Astrocyte (in vitro differentiated cells and primary cell): ENCODE measurements around the gene SGCE. TPM values are rescaled to one million over a fixed set of nuclear protein-coding genes. Genes with fewer than 3 reads are reported as not detected.

ENCODE experiments used
- DNase-seq: peaks from one replicate; pipeline ENCODE4 v3.0.0-alpha.2; 2010; ENCODE audit warnings: low read depth
- FAIRE-seq: peaks from 2 replicates; lab custom pipeline; 2011; peaks lifted over from hg19 to GRCh38; lab: Jason Lieb, UNC
- H2AFZ ChIP-seq: 2 replicates; pipeline ENCODE4 v1.6.0; 2012; ENCODE audit warnings: low read depth, low read length, inconsistent platforms
- H3K27ac ChIP-seq: 2 replicates; pipeline ENCODE4 v1.5.1; 2011; ENCODE audit warnings: low read depth, low read length, inconsistent platforms
- H3K27me3 ChIP-seq: 2 replicates; pipeline ENCODE4 v1.6.0; 2011; ENCODE audit warnings: low read length, inconsistent platforms; ENCODE audit not compliant: insufficient read depth
- H3K36me3 ChIP-seq: 2 replicates; pipeline ENCODE4 v1.5.1; 2011; ENCODE audit warnings: low read length, inconsistent platforms; ENCODE audit not compliant: insufficient read depth
- H3K4me1 ChIP-seq: 2 replicates; pipeline ENCODE4 v1.5.1; 2011; ENCODE audit warnings: low read length, inconsistent platforms; ENCODE audit not compliant: insufficient read depth
- H3K4me2 ChIP-seq: 2 replicates; pipeline ENCODE4 v1.6.0; 2012; ENCODE audit warnings: low read length, inconsistent platforms
- H3K4me3 ChIP-seq: 2 replicates; pipeline ENCODE4 v1.5.1; 2011; ENCODE audit warnings: low read depth, mild to moderate bottlenecking, low read length, inconsistent platforms; ENCODE audit not compliant: insufficient read depth
- H3K79me2 ChIP-seq: 2 replicates; pipeline ENCODE4 v1.6.0; 2012; ENCODE audit warnings: mild to moderate bottlenecking, low read length, inconsistent platforms; ENCODE audit not compliant: insufficient read depth
- H3K9ac ChIP-seq: 2 replicates; pipeline ENCODE4 v1.6.0; 2012; ENCODE audit warnings: mild to moderate bottlenecking, low read length, inconsistent platforms
- H3K9me3 ChIP-seq: 2 replicates; pipeline ENCODE4 v1.5.1; 2012; ENCODE audit warnings: low read depth, mild to moderate bottlenecking, low read length, inconsistent platforms; ENCODE audit not compliant: insufficient read depth
- H4K20me1 ChIP-seq: 2 replicates; pipeline ENCODE4 v1.6.0; 2012; ENCODE audit warnings: low read length, inconsistent platforms; ENCODE audit not compliant: insufficient read depth
- H3K27ac Mint-ChIP-seq: one replicate; pipeline ENCODE4 v1.8.0; 2021; ENCODE audit warnings: mild to moderate bottlenecking, mixed read lengths; ENCODE audit not compliant: unreplicated experiment
- H3K27me3 Mint-ChIP-seq: one replicate; pipeline ENCODE4 v1.8.0; 2021; ENCODE audit warnings: low read depth, mixed read lengths; ENCODE audit not compliant: unreplicated experiment
- H3K36me3 Mint-ChIP-seq: one replicate; pipeline ENCODE4 v1.8.0; 2021; ENCODE audit warnings: low read depth, mixed read lengths; ENCODE audit not compliant: unreplicated experiment
- H3K4me1 Mint-ChIP-seq: one replicate; pipeline ENCODE4 v1.8.0; 2021; ENCODE audit warnings: low read depth, mixed read lengths; ENCODE audit not compliant: unreplicated experiment
- H3K4me3 Mint-ChIP-seq: one replicate; pipeline ENCODE4 v1.8.0; 2021; ENCODE audit warnings: mild to moderate bottlenecking, moderate library complexity, mixed read lengths; ENCODE audit not compliant: unreplicated experiment
- H3K9me3 Mint-ChIP-seq: one replicate; pipeline ENCODE4 v1.8.0; 2021; ENCODE audit warnings: mild to moderate bottlenecking, mixed read lengths; ENCODE audit not compliant: unreplicated experiment
- EZH2 ChIP-seq: IDR thresholded peaks from 2 replicates; pipeline ENCODE4 v1.6.1; 2012; ENCODE audit warnings: mild to moderate bottlenecking, low read length, inconsistent platforms; ENCODE audit not compliant: insufficient read depth
- total RNA-seq: library from RNA; stranded (reverse); gene quantifications from 2 replicates; pipeline ENCODE4 v1.2.1, GENCODE V29; 2021
- TF ChIP-seq, protein P1 (sequence below): IDR thresholded peaks from 2 replicates; pipeline ENCODE4 v1.5.1; 2011; ENCODE audit warnings: low read depth, mild to moderate bottlenecking, inconsistent platforms, low read length, moderate library complexity; ENCODE audit not compliant: insufficient read depth

The SGCE gene
- total RNA-seq, 1 donor from 2014 or later, result 33.4 TPM

DNA sequence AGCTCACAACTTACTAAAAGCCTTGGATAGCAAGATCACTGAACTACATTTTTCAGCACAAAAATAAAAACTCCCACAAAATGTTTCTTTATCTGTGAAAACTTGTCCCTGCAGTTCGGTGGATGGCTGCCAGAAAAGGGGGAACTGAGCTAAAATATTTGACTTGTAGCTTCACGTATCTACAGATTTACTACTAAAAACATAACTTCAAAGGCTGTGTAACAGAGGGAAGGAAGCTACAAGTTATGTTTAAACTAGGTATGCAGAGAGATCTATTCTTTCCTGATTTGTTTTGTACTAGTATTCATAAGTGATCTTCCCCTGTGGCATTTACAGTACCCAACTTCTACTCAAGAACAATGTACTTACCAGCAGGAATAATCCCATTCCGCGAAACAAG lies 25.1 kb downstream of the SGCE start:
- no peak overlapping the region for H2AFZ ChIP-seq
- Mint-ChIP-seq H3K36me3 (no peaks in the 10 kb centered on the region), H3K27ac (peak overlapping the region; percentile 81), H3K4me1 (peaks cover 29% of the 10 kb centered on the region), H3K9me3 (no peaks in the 10 kb centered on the region), H3K4me3 (no peak overlapping the region), H3K27me3 (no peaks in the 10 kb centered on the region)
- no peak overlapping the region for H3K27ac ChIP-seq
- no peak overlapping the region for H3K9ac ChIP-seq
- peaks cover 17% of the 10 kb centered on the region for H3K4me1 ChIP-seq
- H3K4me3 ChIP-seq, result no peak overlapping the region
- H3K4me2 ChIP-seq, result no peak overlapping the region
- TF ChIP-seq, protein P1, sequence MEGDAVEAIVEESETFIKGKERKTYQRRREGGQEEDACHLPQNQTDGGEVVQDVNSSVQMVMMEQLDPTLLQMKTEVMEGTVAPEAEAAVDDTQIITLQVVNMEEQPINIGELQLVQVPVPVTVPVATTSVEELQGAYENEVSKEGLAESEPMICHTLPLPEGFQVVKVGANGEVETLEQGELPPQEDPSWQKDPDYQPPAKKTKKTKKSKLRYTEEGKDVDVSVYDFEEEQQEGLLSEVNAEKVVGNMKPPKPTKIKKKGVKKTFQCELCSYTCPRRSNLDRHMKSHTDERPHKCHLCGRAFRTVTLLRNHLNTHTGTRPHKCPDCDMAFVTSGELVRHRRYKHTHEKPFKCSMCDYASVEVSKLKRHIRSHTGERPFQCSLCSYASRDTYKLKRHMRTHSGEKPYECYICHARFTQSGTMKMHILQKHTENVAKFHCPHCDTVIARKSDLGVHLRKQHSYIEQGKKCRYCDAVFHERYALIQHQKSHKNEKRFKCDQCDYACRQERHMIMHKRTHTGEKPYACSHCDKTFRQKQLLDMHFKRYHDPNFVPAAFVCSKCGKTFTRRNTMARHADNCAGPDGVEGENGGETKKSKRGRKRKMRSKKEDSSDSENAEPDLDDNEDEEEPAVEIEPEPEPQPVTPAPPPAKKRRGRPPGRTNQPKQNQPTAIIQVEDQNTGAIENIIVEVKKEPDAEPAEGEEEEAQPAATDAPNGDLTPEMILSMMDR, result no peak
- TF ChIP-seq EZH2, result no peak
- peaks cover 14% of the 10 kb centered on the region for H3K79me2 ChIP-seq
- DNase-seq (no peak), FAIRE-seq (no peak)
- no peaks in the 10 kb centered on the region for H3K36me3 ChIP-seq
- no peaks in the 10 kb centered on the region for H3K27me3 ChIP-seq
- no peaks in the 10 kb centered on the region for H4K20me1 ChIP-seq
- no peaks in the 10 kb centered on the region for H3K9me3 ChIP-seq

DNA sequence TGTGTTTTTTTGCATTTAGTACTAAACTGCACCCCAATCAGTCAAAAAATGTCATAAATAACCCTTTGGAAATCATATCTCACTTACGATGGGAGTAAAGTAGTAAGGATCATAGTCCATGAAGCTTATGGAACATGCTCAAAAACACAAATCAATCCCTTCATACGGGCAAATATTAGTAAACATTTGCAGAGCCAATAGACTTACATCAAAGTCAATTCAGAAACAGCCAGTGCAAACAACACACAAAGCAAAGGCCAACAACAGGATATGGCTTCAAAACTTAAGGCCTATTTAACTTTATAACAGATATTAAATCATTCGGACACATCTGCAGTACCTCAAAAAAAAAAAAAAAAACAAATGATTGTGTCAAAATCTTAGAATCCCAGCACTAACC lies 32.1 kb downstream of the SGCE start:
- Histone ChIP-seq H3K9ac (no peak overlapping the region), H2AFZ (no peak overlapping the region), H3K27me3 (no peaks in the 10 kb centered on the region), H4K20me1 (no peaks in the 10 kb centered on the region), H3K9me3 (no peaks in the 10 kb centered on the region), H3K4me1 (peaks cover 10% of the 10 kb centered on the region), H3K79me2 (no peaks in the 10 kb centered on the region), H3K36me3 (no peaks in the 10 kb centered on the region), H3K4me2 (no peak overlapping the region), H3K4me3 (no peak overlapping the region), H3K27ac (no peak overlapping the region)
- H3K27me3 Mint-ChIP-seq, result no peaks in the 10 kb centered on the region
- H3K9me3 Mint-ChIP-seq, result no peaks in the 10 kb centered on the region
- DNase-seq (no peak), FAIRE-seq (no peak)
- peaks cover 10% of the 10 kb centered on the region for H3K4me1 Mint-ChIP-seq
- TF ChIP-seq, protein P1, result no peak
- no peak for TF ChIP-seq EZH2
- no peaks in the 10 kb centered on the region for H3K36me3 Mint-ChIP-seq
- H3K27ac Mint-ChIP-seq, result no peak overlapping the region
- no peak overlapping the region for H3K4me3 Mint-ChIP-seq

DNA sequence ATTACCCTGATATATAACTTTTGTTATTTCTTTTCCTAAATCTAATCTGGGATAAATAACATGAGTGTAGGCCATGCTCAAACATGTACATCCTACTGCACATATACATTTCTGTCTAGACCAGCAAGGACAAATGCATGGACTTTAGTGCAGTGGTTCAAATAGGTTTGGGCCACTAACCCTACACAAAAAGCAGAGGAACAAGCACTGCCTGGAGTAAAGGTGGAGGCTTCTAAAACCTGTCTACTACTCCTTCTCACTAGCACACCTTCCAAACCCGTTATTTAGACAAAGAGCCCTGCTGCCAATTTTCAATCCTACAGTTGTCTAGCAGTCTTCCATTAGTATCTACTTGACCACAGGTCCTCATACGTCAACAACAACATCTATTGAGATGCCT lies 34.8 kb downstream of the SGCE start:
- no peak for FAIRE-seq
- H3K27ac Mint-ChIP-seq, result peak overlapping the region; percentile 67
- no peaks in the 10 kb centered on the region for H3K27me3 ChIP-seq
- DNase-seq, result no peak
- no peaks in the 10 kb centered on the region for H3K27me3 Mint-ChIP-seq
- peak overlapping the region; percentile 9 for H3K4me2 ChIP-seq
- H3K4me1 Mint-ChIP-seq, result peaks cover 19% of the 10 kb centered on the region
- H4K20me1 ChIP-seq, result no peaks in the 10 kb centered on the region
- H3K4me3 Mint-ChIP-seq, result no peak overlapping the region
- H3K9me3 ChIP-seq, result no peaks in the 10 kb centered on the region
- no peaks in the 10 kb centered on the region for H3K9me3 Mint-ChIP-seq
- H3K27ac ChIP-seq, result peak overlapping the region; percentile 34
- H3K36me3 Mint-ChIP-seq, result peaks cover 2% of the 10 kb centered on the region
- H2AFZ ChIP-seq, result no peak overlapping the region
- H3K79me2 ChIP-seq, result no peaks in the 10 kb centered on the region
- no peaks in the 10 kb centered on the region for H3K36me3 ChIP-seq
- TF ChIP-seq, protein P1, result no peak
- no peak for TF ChIP-seq EZH2
- no peak overlapping the region for H3K4me3 ChIP-seq
- H3K4me1 ChIP-seq, result peaks cover 10% of the 10 kb centered on the region
- H3K9ac ChIP-seq, result no peak overlapping the region
